PFSK-1 (cell line): Measurements from ENCODE around the gene DIPK1C.

Source experiments
- FOXP2 ChIP-seq: optimal IDR thresholded peaks from 2 replicates; pipeline ENCODE3; 2011; ENCODE audit warnings: borderline replicate concordance, control low read depth, inconsistent platforms; ENCODE audit not compliant: insufficient read depth; ENCODE audit errors: extremely low read length, extremely low read depth
- POLR2AphosphoS5 ChIP-seq: IDR thresholded peaks from 2 replicates; pipeline ENCODE4 v1.6.1; 2012; ENCODE audit warnings: low read depth, mild to moderate bottlenecking, control low read depth, low read length, moderate library complexity
- REST ChIP-seq, 2 experiments: IDR thresholded peaks; 2 replicates each; pipeline versions ENCODE4 v1.6.1 to v1.8.0; 2011 to 2012; ENCODE audit warnings: low read depth in 2 of 2, low read length in 2 of 2, control low read depth in 1 of 2, inconsistent platforms in 1 of 2, mild to moderate bottlenecking in 1 of 2, moderate library complexity in 1 of 2; ENCODE audit not compliant: insufficient read depth in 1 of 2
- SIN3A ChIP-seq: IDR thresholded peaks from 2 replicates; pipeline ENCODE4 v1.6.1; 2012; ENCODE audit warnings: mild to moderate bottlenecking, low read length, moderate library complexity, borderline replicate concordance; ENCODE audit not compliant: insufficient read depth
- TAF1 ChIP-seq: IDR thresholded peaks from 2 replicates; pipeline ENCODE4 v1.6.1; 2012; ENCODE audit warnings: low read length, control low read depth, borderline replicate concordance; ENCODE audit not compliant: insufficient read depth

- TF ChIP-seq SIN3A (no peak), POLR2AphosphoS5 (no peak), REST (IDR thresholded peaks at IDR 0.05; ENCODE audit: insufficient read depth in 1 of 2, low read depth in 2 of 2, low read length in 2 of 2) (no peak), TAF1 (no peak), FOXP2 (no peak)
Observed at GRCh38 chr18:74412116-74412880, 44.8 kb downstream of the DIPK1C start.
